H9 (cell line): Measurements from ENCODE around the gene RAI2. TPM values are rescaled to one million over a fixed set of nuclear protein-coding genes. Genes with fewer than 3 reads are reported as not detected.

Source experiments
- DNase-seq: peaks from one replicate; pipeline ENCODE4 v3.0.0-alpha.2; 2017
- H2AFZ ChIP-seq: one replicate; pipeline ENCODE4 v1.6.1; 2013; ENCODE audit warnings: mild to moderate bottlenecking, low read length, control low read depth, moderate library complexity
- H2AK5ac ChIP-seq: 2 replicates; pipeline ENCODE4 v1.6.1; 2013; ENCODE audit warnings: low read length, control low read depth, mixed read lengths; ENCODE audit not compliant: insufficient read length
- H2BK120ac ChIP-seq: one replicate; pipeline ENCODE4 v1.6.1; 2013; ENCODE audit warnings: low read depth, mild to moderate bottlenecking, low read length, control low read depth, inconsistent platforms; ENCODE audit not compliant: poor library complexity, severe bottlenecking
- H2BK12ac ChIP-seq: 2 replicates; pipeline ENCODE4 v1.6.1; 2013; ENCODE audit warnings: low read length, control low read depth, mixed read lengths, low read depth; ENCODE audit not compliant: insufficient read length
- H2BK15ac ChIP-seq: 2 replicates; pipeline ENCODE4 v1.6.1; 2013; ENCODE audit warnings: low read depth, low read length, control low read depth
- H2BK20ac ChIP-seq: one replicate; pipeline ENCODE4 v1.6.1; 2013; ENCODE audit warnings: low read depth, mild to moderate bottlenecking, low read length, control low read depth, inconsistent platforms; ENCODE audit not compliant: poor library complexity, severe bottlenecking
- H2BK5ac ChIP-seq: 2 replicates; pipeline ENCODE4 v1.6.1; 2013; ENCODE audit warnings: low read length, control low read depth, mixed read lengths; ENCODE audit not compliant: insufficient read length
- H3K14ac ChIP-seq: 2 replicates; pipeline ENCODE4 v1.6.1; 2013; ENCODE audit warnings: low read length, control low read depth; ENCODE audit not compliant: insufficient read depth
- H3K18ac ChIP-seq: 2 replicates; pipeline ENCODE4 v1.6.1; 2013; ENCODE audit warnings: low read depth, mild to moderate bottlenecking, mixed read lengths, low read length, control low read depth; ENCODE audit not compliant: insufficient read length
- H3K23ac ChIP-seq: 2 replicates; pipeline ENCODE4 v1.6.1; 2013; ENCODE audit warnings: low read length, control low read depth, mixed read lengths, low read depth; ENCODE audit not compliant: insufficient read length
- H3K23me2 ChIP-seq: 2 replicates; pipeline ENCODE4 v1.6.1; 2013; ENCODE audit warnings: low read depth, mild to moderate bottlenecking, mixed read lengths, low read length, control low read depth; ENCODE audit not compliant: insufficient read length, poor library complexity, severe bottlenecking
- H3K27ac ChIP-seq: 2 replicates; pipeline ENCODE4 v1.5.1; 2013; ENCODE audit warnings: low read length, control low read depth, mixed read lengths, low read depth; ENCODE audit not compliant: insufficient read length
- H3K27me3 ChIP-seq: 2 replicates; pipeline ENCODE4 v1.6.1; 2013; ENCODE audit warnings: low read length, control low read depth, inconsistent platforms; ENCODE audit not compliant: insufficient read depth
- H3K4ac ChIP-seq: 2 replicates; pipeline ENCODE4 v1.6.1; 2013; ENCODE audit warnings: low read depth, mild to moderate bottlenecking, control low read depth, inconsistent platforms, low read length, moderate library complexity
- H3K4me1 ChIP-seq: 2 replicates; pipeline ENCODE4 v1.6.1; 2013; ENCODE audit warnings: low read length, control low read depth, inconsistent platforms; ENCODE audit not compliant: insufficient read depth
- H3K4me2 ChIP-seq: 2 replicates; pipeline ENCODE4 v1.6.1; 2013; ENCODE audit warnings: low read length, control low read depth, mixed read lengths; ENCODE audit not compliant: insufficient read length, insufficient read depth
- H3K56ac ChIP-seq: 2 replicates; pipeline ENCODE4 v1.6.1; 2013; ENCODE audit warnings: low read depth, mild to moderate bottlenecking, mixed read lengths, low read length, control low read depth; ENCODE audit not compliant: insufficient read length
- H3K79me1 ChIP-seq: 2 replicates; pipeline ENCODE4 v1.6.1; 2013; ENCODE audit warnings: low read depth, mild to moderate bottlenecking, moderate library complexity, low read length, control low read depth, inconsistent platforms; ENCODE audit not compliant: insufficient read depth, poor library complexity, severe bottlenecking
- H3K79me2 ChIP-seq: 2 replicates; pipeline ENCODE4 v1.6.1; 2013; ENCODE audit warnings: low read length, control low read depth, inconsistent platforms; ENCODE audit not compliant: insufficient read depth
- H3K9ac ChIP-seq: 2 replicates; pipeline ENCODE4 v1.6.1; 2013; ENCODE audit warnings: low read length, control low read depth, mixed read lengths; ENCODE audit not compliant: insufficient read length; ENCODE audit errors: extremely low read depth
- H3K9me3 ChIP-seq: one replicate; pipeline ENCODE4 v1.6.1; 2013; ENCODE audit warnings: low read depth, low read length, inconsistent platforms; ENCODE audit not compliant: control insufficient read depth
- H3T11ph ChIP-seq: one replicate; pipeline ENCODE4 v1.6.1; 2013; ENCODE audit warnings: mild to moderate bottlenecking, low read length, control low read depth, inconsistent platforms
- H4K20me1 ChIP-seq: one replicate; pipeline ENCODE4 v1.6.1; 2013; ENCODE audit not compliant: control insufficient read depth, insufficient read length, insufficient read depth
- H4K5ac ChIP-seq: 2 replicates; pipeline ENCODE4 v1.6.1; 2013; ENCODE audit warnings: low read depth, mild to moderate bottlenecking, mixed read lengths, low read length, control low read depth; ENCODE audit not compliant: insufficient read length
- H4K8ac ChIP-seq: replicated peaks from 2 replicates; pipeline ENCODE4 v1.6.1; 2013; ENCODE audit warnings: low read length, control low read depth, mixed read lengths, low read depth; ENCODE audit not compliant: insufficient read length
- H4K91ac ChIP-seq: 2 replicates; pipeline ENCODE4 v1.6.1; 2013; ENCODE audit warnings: low read depth, mild to moderate bottlenecking, moderate library complexity, mixed read lengths, low read length, control low read depth; ENCODE audit not compliant: insufficient read length
- H3K27ac Mint-ChIP-seq, 3 experiments: 2 replicates in 2 of 3; 3 replicates in 1 of 3; pipeline ENCODE4 v1.8.0; 2020 to 2021; ENCODE audit warnings: mixed read lengths in 3 of 3, mild to moderate bottlenecking in 1 of 3, moderate library complexity in 1 of 3
- H3K27me3 Mint-ChIP-seq: 2 replicates; pipeline ENCODE4 v1.8.0; 2021; ENCODE audit warnings: low read depth, mild to moderate bottlenecking, moderate library complexity, mixed read lengths
- H3K36me3 Mint-ChIP-seq, 3 experiments: 2 replicates in 2 of 3; 3 replicates in 1 of 3; pipeline ENCODE4 v1.8.0; 2020 to 2021; ENCODE audit warnings: low read depth in 3 of 3, mixed read lengths in 3 of 3; ENCODE audit not compliant: insufficient read depth in 1 of 3
- H3K4me1 Mint-ChIP-seq, 2 experiments: 2 replicates each; pipeline ENCODE4 v1.8.0; 2020; ENCODE audit warnings: mixed read lengths in 2 of 2
- H3K4me3 Mint-ChIP-seq, 2 experiments: 2 replicates in 1 of 2; 3 replicates in 1 of 2; pipeline ENCODE4 v1.8.0; 2020 to 2021; ENCODE audit warnings: mild to moderate bottlenecking in 2 of 2, mixed read lengths in 2 of 2, moderate library complexity in 1 of 2
- H3K9me3 Mint-ChIP-seq, 2 experiments: 2 replicates in 1 of 2; 3 replicates in 1 of 2; pipeline ENCODE4 v1.8.0; 2020; ENCODE audit warnings: mild to moderate bottlenecking in 2 of 2, mixed read lengths in 2 of 2, moderate library complexity in 1 of 2
- CTCF ChIP-seq: fragments of 200-600 bp; sonication (generic); conservative IDR thresholded peaks from 3 replicates; pipeline ENCODE4 v1.8.0; 2021; ENCODE audit warnings: antibody characterized with exemption, mild to moderate bottlenecking
- WGBS: extraction: QIAGEN DNeasy Blood & Tissue Kit; methylation state at CpG from one replicate; pipeline ENCODE4 v1.1.7; 2013; ENCODE audit warnings: missing lambda C conversion rate, low lambda C conversion rate, mixed read lengths; ENCODE audit not compliant: insufficient read length; ENCODE audit errors: extremely low coverage; 5-methylcytosine and 5-hydroxymethylcytosine counted together
- total RNA-seq: library from RNA; stranded (reverse); gene quantifications from 2 replicates; pipeline ENCODE4 v1.2.1, GENCODE V29; 2021

RAI2 gene
- total RNA-seq, 1 experiment from 2014 or later = 0.72 TPM

DNA sequence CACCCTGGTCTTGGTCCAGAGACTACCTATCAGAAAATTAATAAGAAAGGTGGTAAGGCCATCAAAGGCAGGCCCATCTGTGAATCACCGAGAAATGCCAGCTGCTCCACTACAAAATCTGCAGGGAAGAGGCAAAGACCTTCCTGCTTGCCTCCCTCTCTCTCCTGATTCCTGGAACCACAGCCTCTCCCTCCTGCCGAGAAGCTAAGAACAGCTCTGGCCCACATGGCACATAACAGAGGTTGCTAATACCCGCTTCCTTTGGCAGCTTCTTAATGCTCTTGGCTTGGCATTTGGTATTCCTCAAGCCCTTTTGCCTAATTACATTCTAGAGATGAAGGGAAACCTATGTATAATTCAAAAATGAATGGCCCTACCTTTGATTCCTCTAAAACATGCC is 32.9 kb downstream of the RAI2 start:
- H4K5ac ChIP-seq = no peak overlapping the region
- no peak overlapping the region for H3K27ac ChIP-seq
- H2BK12ac ChIP-seq = no peak overlapping the region
- H3K23me2 ChIP-seq = no peaks in the 10 kb centered on the region
- no peaks in the 10 kb centered on the region for H4K20me1 ChIP-seq
- no peaks in the 10 kb centered on the region for H3K4me1 Mint-ChIP-seq
- no peaks in the 10 kb centered on the region; the same call in 1 of the 2 replicates for H3K27me3 ChIP-seq
- no peak overlapping the region for H2BK5ac ChIP-seq
- H2BK20ac ChIP-seq = no peak overlapping the region
- no peak overlapping the region for H4K91ac ChIP-seq
- no peak overlapping the region for H3K23ac ChIP-seq
- H3K79me2 ChIP-seq = no peaks in the 10 kb centered on the region
- H3K9me3 ChIP-seq = peaks cover 8% of the 10 kb centered on the region
- H3K4me2 ChIP-seq = no peak overlapping the region
- no peak overlapping the region for H2AK5ac ChIP-seq
- no peak overlapping the region for H3T11ph ChIP-seq
- no peak overlapping the region for H3K18ac ChIP-seq
- TF ChIP-seq CTCF = no peak
- DNase-seq = no peak
- no peak overlapping the region for H3K56ac ChIP-seq
- no peak overlapping the region for H2BK15ac ChIP-seq
- peaks cover 0 to 5% (median 0%) of the 10 kb centered on the region in 3 experiments; a peak in 3 of 7 replicates for H3K36me3 Mint-ChIP-seq
- no peak overlapping the region for H3K27ac Mint-ChIP-seq
- H3K79me1 ChIP-seq = no peaks in the 10 kb centered on the region
- H3K4ac ChIP-seq = no peak overlapping the region
- H3K4me3 Mint-ChIP-seq = no peak overlapping the region
- WGBS = no CpG with 5 or more reads among the region's 3 CpGs
- no peaks in the 10 kb centered on the region for H3K4me1 ChIP-seq
- H3K14ac ChIP-seq = no peak overlapping the region
- H3K9ac ChIP-seq = no peak overlapping the region
- no peak overlapping the region for H2AFZ ChIP-seq
- H3K9me3 Mint-ChIP-seq = peaks cover 65 to 72% of the 10 kb centered on the region in 2 experiments
- H3K27me3 Mint-ChIP-seq = peaks cover 18% of the 10 kb centered on the region
- no peak overlapping the region for H2BK120ac ChIP-seq
- no peak overlapping the region for H4K8ac ChIP-seq
